ENCODE measurements around the gene FSTL1.
"Not testable (repeated sequence)": the region's sequence is repeated elsewhere in the genome, so short reads cannot be mapped to it uniquely, and the experiment has no call there.

The FSTL1 gene

GRCh38 chr3:120410541-120410940, 40.3 kb downstream of the FSTL1 start:
- no peak for DNase-seq

GRCh38 chr3:120410116-120410515, 40.7 kb downstream of the FSTL1 start:
- DNase-seq: no peak

GRCh38 chr3:120407508-120408287, 43.1 kb downstream of the FSTL1 start:
- no peak for DNase-seq

GRCh38 chr3:120404876-120405275, 45.9 kb downstream of the FSTL1 start:
- no peak for DNase-seq

- no peak for DNase-seq
Observed at GRCh38 chr3:120402257-120402656, 48.5 kb downstream of the FSTL1 start.

- DNase-seq: no peak
Observed at GRCh38 chr3:120399372-120399771, 51.4 kb downstream of the FSTL1 start.

- DNase-seq: no peak
Observed at GRCh38 chr3:120396469-120396868, 54.3 kb downstream of the FSTL1 start.

GRCh38 chr3:120394347-120394746, 56.4 kb downstream of the FSTL1 start:
- DNase-seq: no peak

GRCh38 chr3:120393761-120394160, 57.0 kb downstream of the FSTL1 start:
- DNase-seq: no peak

- DNase-seq: no peak
Observed at GRCh38 chr3:120393243-120393642, 57.5 kb downstream of the FSTL1 start.

GRCh38 chr3:120382941-120383447, 67.8 kb downstream of the FSTL1 start:
- DNase-seq: no peak

- no peak for DNase-seq
Observed at GRCh38 chr3:120381503-120381902, 69.3 kb downstream of the FSTL1 start.

- not testable (repeated sequence) for DNase-seq
Observed at GRCh38 chr3:120377948-120378347, 72.8 kb downstream of the FSTL1 start.

- no peak for DNase-seq
Observed at GRCh38 chr3:120370463-120370862, 80.3 kb downstream of the FSTL1 start.

GRCh38 chr3:120369037-120369467, 81.7 kb downstream of the FSTL1 start:
- no peak for DNase-seq

- DNase-seq: no peak
Observed at GRCh38 chr3:120368172-120368571, 82.6 kb downstream of the FSTL1 start.

GRCh38 chr3:120364821-120365220, 86.0 kb downstream of the FSTL1 start:
- no peak for DNase-seq

GRCh38 chr3:120364101-120364500, 86.7 kb downstream of the FSTL1 start:
- DNase-seq: no peak

GRCh38 chr3:120357807-120358206, 93.0 kb downstream of the FSTL1 start:
- no peak for DNase-seq

- no peak for DNase-seq
Observed at GRCh38 chr3:120355486-120355885, 95.3 kb downstream of the FSTL1 start.

GRCh38 chr3:120353463-120353862, 97.3 kb downstream of the FSTL1 start:
- DNase-seq: no peak

GRCh38 chr3:120352017-120352416, 98.8 kb downstream of the FSTL1 start:
- no peak for DNase-seq

GRCh38 chr3:120350401-120350941, 100.3 kb downstream of the FSTL1 start:
- DNase-seq: peak; percentile 5 to 29

GRCh38 chr3:120349855-120350125, 101.0 kb downstream of the FSTL1 start:
- DNase-seq: no peak

Measured in SHP77 (cell line).